HepG2 (cell line): ENCODE measurements around the gene MACROD2. TPM values are rescaled to one million over a fixed set of nuclear protein-coding genes. Genes with fewer than 3 reads are reported as not detected.

Experiments
- AHDC1 ChIP-seq: sonication (generic); formaldehyde crosslinking; IDR thresholded peaks from 2 replicates; pipeline ENCODE4 v1.5.1; 2020; ENCODE audit warnings: mild to moderate bottlenecking, missing genetic modification reagents, borderline replicate concordance
- AKAP8 ChIP-seq: sonication (generic); formaldehyde crosslinking; IDR thresholded peaks from 2 replicates; pipeline ENCODE4 v1.5.1; 2020; ENCODE audit warnings: mild to moderate bottlenecking, missing genetic modification reagents
- ARID5B ChIP-seq: IDR thresholded peaks from 2 replicates; pipeline ENCODE4 v1.4.0; 2020; ENCODE audit warnings: mild to moderate bottlenecking, missing genetic modification reagents
- CEBPG ChIP-seq: IDR thresholded peaks from 2 replicates; pipeline ENCODE4 v1.6.1; 2016
- EED ChIP-seq: sonication (generic); formaldehyde crosslinking; IDR thresholded peaks from 2 replicates; pipeline ENCODE4 v1.5.0; 2020; ENCODE audit warnings: mild to moderate bottlenecking, missing genetic modification reagents
- FOSL2 ChIP-seq: sonication (generic); formaldehyde crosslinking; IDR thresholded peaks from 2 replicates; pipeline ENCODE4 v1.4.0; 2020; ENCODE audit warnings: missing genetic modification reagents
- GPN1 ChIP-seq: sonication (generic); formaldehyde crosslinking; IDR thresholded peaks from 2 replicates; pipeline ENCODE4 v1.5.1; 2020; ENCODE audit warnings: missing genetic modification reagents, borderline replicate concordance
- KLF9 ChIP-seq: IDR thresholded peaks from 2 replicates; pipeline ENCODE4 v1.6.1; 2016; ENCODE audit warnings: low read depth
- MAFK ChIP-seq, 2 experiments: IDR thresholded peaks in 1 of 2; conservative IDR thresholded peaks in 1 of 2; 2 replicates each; pipeline ENCODE4 v1.6.1; 2011; ENCODE audit warnings: improper control_type of control experiment in 2 of 2, low read length in 2 of 2
- MEF2D ChIP-seq: sonication (generic); formaldehyde crosslinking; IDR thresholded peaks from 2 replicates; pipeline ENCODE4 v1.5.1; 2020; ENCODE audit warnings: mild to moderate bottlenecking, missing genetic modification reagents
- NR2C2 ChIP-seq: sonication (generic); formaldehyde crosslinking; IDR thresholded peaks from 2 replicates; pipeline ENCODE4 v1.4.0; 2020; ENCODE audit warnings: missing genetic modification reagents, mild to moderate bottlenecking, moderate library complexity, borderline replicate concordance
- RARA ChIP-seq: IDR thresholded peaks from 2 replicates; pipeline ENCODE4 v1.6.1; 2016; ENCODE audit warnings: missing genetic modification reagents, missing compliant biosample characterization
- RFXANK ChIP-seq: IDR thresholded peaks from 2 replicates; pipeline ENCODE4 v1.6.1; 2016
- SRSF4 ChIP-seq: fragments of 200-400 bp; formaldehyde crosslinking; IDR thresholded peaks from one replicate; pipeline ENCODE4 v1.6.1; 2018; ENCODE audit warnings: mild to moderate bottlenecking, low read depth, low read length, moderate library complexity; ENCODE audit not compliant: poor library complexity, severe bottlenecking
- SUZ12 ChIP-seq: fragments of 150-350 bp; IDR thresholded peaks from 2 replicates; pipeline ENCODE4 v1.6.1; 2014; ENCODE audit warnings: low read depth, low read length
- SYNCRIP ChIP-seq: fragments of 200-400 bp; formaldehyde crosslinking; IDR thresholded peaks from 2 replicates; pipeline ENCODE4 v1.6.1; 2018; ENCODE audit warnings: mild to moderate bottlenecking, low read depth, low read length; ENCODE audit not compliant: insufficient read depth
- TOPORS ChIP-seq: sonication (generic); formaldehyde crosslinking; IDR thresholded peaks from 2 replicates; pipeline ENCODE4 v1.8.0; 2023; ENCODE audit warnings: mild to moderate bottlenecking, missing genetic modification reagents
- ZBTB21 ChIP-seq: sonication (generic); formaldehyde crosslinking; IDR thresholded peaks from 2 replicates; pipeline ENCODE4 v1.4.0; 2020; ENCODE audit warnings: missing genetic modification reagents
- ZBTB42 ChIP-seq: sonication (generic); formaldehyde crosslinking; IDR thresholded peaks from 2 replicates; pipeline ENCODE4 v1.5.0; 2020; ENCODE audit warnings: mild to moderate bottlenecking, missing genetic modification reagents
- ZNF468 ChIP-seq: sonication (generic); formaldehyde crosslinking; IDR thresholded peaks from 2 replicates; pipeline ENCODE4 v1.8.0; 2022; ENCODE audit warnings: mild to moderate bottlenecking, moderate library complexity, missing genetic modification reagents
- ZNF775 ChIP-seq: sonication (generic); formaldehyde crosslinking; IDR thresholded peaks from 2 replicates; pipeline ENCODE4 v1.4.0; 2020; ENCODE audit warnings: missing genetic modification reagents, mild to moderate bottlenecking, moderate library complexity, borderline replicate concordance
- polyA plus RNA-seq, 8 experiments: library from polyadenylated mRNA; depleted of rRNA in 3 of 8; stranded (reverse) in 7 of 8; unstranded in 1 of 8; fragments of >200 nt; fragmentation: Illumina TruSeq in 4 of 8; extraction: Trizol in 4 of 8; gene quantifications; 2 replicates each; pipeline versions ENCODE4 v1.2.1 to v1.2.3, GENCODE V29; 2011 to 2016; ENCODE audit warnings: low read depth in 4 of 8, missing spikeins in 1 of 8, mixed read lengths in 1 of 8; ENCODE audit not compliant: insufficient read depth in 1 of 8
- total RNA-seq, 5 experiments: library from RNA; depleted of rRNA; stranded (reverse); fragments of >200 nt; fragmentation: Illumina TruSeq; extraction: Trizol; gene quantifications; 2 replicates each; pipeline ENCODE4 v1.2.3, GENCODE V29; 2016; ENCODE audit warnings: low read depth in 1 of 5

The MACROD2 gene
- total and polyA plus RNA-seq, 2 of the 13 experiments (the other 11 are each of a cell fraction or from before 2014, with no cell fraction given) = 0.13 to 0.51 TPM

GRCh38 chr20:14717134-14717999 lies 722.1 kb downstream of the MACROD2 start (continued):
- 0 out of 2 replicates have a peak, but pooled peaks have one; percentile 15 for TF ChIP-seq ARID5B
- TF ChIP-seq EED = no peak
- no peak for TF ChIP-seq SYNCRIP
- TF ChIP-seq SUZ12 = no peak
- no peak for TF ChIP-seq KLF9 (CRISPR knock-in tag)
- no peak for TF ChIP-seq ZNF775
- no peak for TF ChIP-seq MEF2D (CRISPR knock-in tag)
- no peak for TF ChIP-seq AKAP8
- no peak for TF ChIP-seq TOPORS
- no peak for TF ChIP-seq MAFK (conservative IDR thresholded peaks at IDR 0.05 in 1 of 2, IDR thresholded peaks at IDR 0.05 in 1 of 2; ENCODE audit: low read length in 2 of 2)
- TF ChIP-seq SRSF4 = no peak
- no peak for TF ChIP-seq RARA
- TF ChIP-seq RFXANK = no peak
- 0 out of 2 replicates have a peak, but pooled peaks have one; percentile 39 for TF ChIP-seq NR2C2 (CRISPR knock-in tag)
- TF ChIP-seq FOSL2 (CRISPR knock-in tag) = 0 out of 2 replicates have a peak, but pooled peaks have one; percentile 18
- TF ChIP-seq AHDC1 (CRISPR knock-in tag) = 0 out of 2 replicates have a peak, but pooled peaks have one; percentile 13
- TF ChIP-seq CEBPG (CRISPR knock-in tag) = no peak
- no peak for TF ChIP-seq ZNF468
- no peak for TF ChIP-seq ZBTB42
- no peak for TF ChIP-seq GPN1 (CRISPR knock-in tag)
- TF ChIP-seq ZBTB21 (CRISPR knock-in tag) = no peak
